ENCODE measurements around the gene MNX1. TPM values are rescaled to one million over a fixed set of nuclear protein-coding genes. Genes with fewer than 3 reads are reported as not detected.

The MNX1 gene
- total and polyA plus RNA-seq, 9 of the 15 experiments (the other 6 are each of a cell fraction or from before 2014, with no cell fraction given), result 0.15 to 8.0 (median 1.4) TPM

- peak; percentile 53; the same call in 1 of the 3 replicates for ATAC-seq
- ChIA-PET CTCF (ENCODE audit: low intra/inter-chr PET ratio) (no interaction called here), POLR2A (interaction anchor here (0.8 to 2.8 kb wide), 5 partner anchors 9 to 96 kb away, joined by 3 to 11 read pairs (median 3); no protein-coding TSS in a partner anchor)
- H3K79me2 ChIP-seq (ENCODE audit: control insufficient read depth, insufficient read depth, low read length), result no peaks in the 10 kb centered on the region
- H3K4me3 ChIP-seq, result no peak overlapping the region
- no peak overlapping the region for H3K27ac ChIP-seq (ENCODE audit: extremely low read depth, low read depth, low read length)
- no peaks in the 10 kb centered on the region for H4K20me1 ChIP-seq (replicated peaks; ENCODE audit: control insufficient read depth, insufficient read depth, low read length)
- no peak overlapping the region for H3K9ac ChIP-seq (ENCODE audit: insufficient read depth in 1 of 2, low read depth in 2 of 2, low read length in 2 of 2)
- H2AFZ ChIP-seq (ENCODE audit: low read depth, low read length), result no peak overlapping the region
- no peaks in the 10 kb centered on the region for H3K9me1 ChIP-seq (ENCODE audit: control insufficient read depth, insufficient read depth, low read length)
- intact Hi-C loops (cut with micrococcal nuclease), result no loop called here
- H3K36me3 ChIP-seq (ENCODE audit: control insufficient read depth, insufficient read depth, low read length), result no peaks in the 10 kb centered on the region
- 4% methylated on average over 16 of the region's 16 CpGs for WGBS (ENCODE audit: insufficient coverage, low coverage, missing lambda C conversion rate)
- in situ Hi-C loops (cut with MboI), result no loop called here
- no peak for FAIRE-seq
- no peak overlapping the region for H3K4me2 ChIP-seq (ENCODE audit: insufficient read depth, low read length)
- H3K4me1 ChIP-seq (replicated peaks in 1 of 2; ENCODE audit: control insufficient read depth in 2 of 2, insufficient read depth in 2 of 2, low read length in 2 of 2), result peaks cover 0 to 8% of the 10 kb centered on the region in 2 experiments; a peak in 1 of 5 replicates
- H3K9me3 ChIP-seq (replicated peaks; ENCODE audit: control insufficient read depth, insufficient read depth, low read depth, low read length), result no peaks in the 10 kb centered on the region
- DNase-seq (ENCODE audit: extremely low read depth in 1 of 4, low spot score in 3 of 4), result no peak
- BruUV-seq (replicated peaks), result no TSS peak
- H3K27me3 ChIP-seq (ENCODE audit: control insufficient read depth in 2 of 2, insufficient read depth in 2 of 2, low read length in 2 of 2), result peaks cover 50 to 64% of the 10 kb centered on the region in 2 experiments
- TF ChIP-seq THRAP3 (IDR thresholded peaks at IDR 0.05; ENCODE audit: borderline replicate concordance) (no peak), CBX8 (IDR thresholded peaks at IDR 0.05; ENCODE audit: borderline replicate concordance, extremely low read depth, low read depth, low read length, poor library complexity, severe bottlenecking) (peak; percentile 80), ETV1 (tag; conservative IDR thresholded peaks at IDR 0.05; ENCODE audit: low read depth) (no peak), HDAC6 (IDR thresholded peaks at IDR 0.05; ENCODE audit: low read depth, low read length) (no peak), ZNF280B (CRISPR knock-in tag; IDR thresholded peaks at IDR 0.05) (no peak), EZH2 (IDR thresholded peaks at IDR 0.05; ENCODE audit: borderline replicate concordance, low read depth, low read length) (0 out of 2 replicates have a peak, but pooled peaks have one; percentile 20), ZFP36 (IDR thresholded peaks at IDR 0.05; ENCODE audit: low read depth, low read length, partially characterized antibody) (no peak), CEBPG (CRISPR knock-in tag; IDR thresholded peaks at IDR 0.05) (no peak), CEBPG (tag; conservative IDR thresholded peaks at IDR 0.05 in 1 of 2, IDR thresholded peaks at IDR 0.05 in 1 of 2) (peak in 1 of 2 experiments; percentile 5; a peak in 1 of 4 replicates)
Measured at GRCh38 chr7:157028199-157028903, 17.9 kb upstream of the MNX1 start.
